ENCODE data around the gene SSX2IP. TPM values are rescaled to one million over a fixed set of nuclear protein-coding genes. Genes with fewer than 3 reads are reported as not detected.

The SSX2IP gene, protein sequence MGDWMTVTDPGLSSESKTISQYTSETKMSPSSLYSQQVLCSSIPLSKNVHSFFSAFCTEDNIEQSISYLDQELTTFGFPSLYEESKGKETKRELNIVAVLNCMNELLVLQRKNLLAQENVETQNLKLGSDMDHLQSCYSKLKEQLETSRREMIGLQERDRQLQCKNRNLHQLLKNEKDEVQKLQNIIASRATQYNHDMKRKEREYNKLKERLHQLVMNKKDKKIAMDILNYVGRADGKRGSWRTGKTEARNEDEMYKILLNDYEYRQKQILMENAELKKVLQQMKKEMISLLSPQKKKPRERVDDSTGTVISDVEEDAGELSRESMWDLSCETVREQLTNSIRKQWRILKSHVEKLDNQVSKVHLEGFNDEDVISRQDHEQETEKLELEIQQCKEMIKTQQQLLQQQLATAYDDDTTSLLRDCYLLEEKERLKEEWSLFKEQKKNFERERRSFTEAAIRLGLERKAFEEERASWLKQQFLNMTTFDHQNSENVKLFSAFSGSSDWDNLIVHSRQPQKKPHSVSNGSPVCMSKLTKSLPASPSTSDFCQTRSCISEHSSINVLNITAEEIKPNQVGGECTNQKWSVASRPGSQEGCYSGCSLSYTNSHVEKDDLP
- total RNA-seq (10 to 100 TPM in 3 of 7 donors, 1 to 10 TPM in 4; 8.0 to 14.2 (median 9.5) TPM), polyA plus RNA-seq (1 to 10 TPM; 2.8 to 4.1 (median 3.8) TPM)
- long read RNA-seq, donor 1 = 0 reads
- long read RNA-seq, donor 2 = 0 reads

DNA sequence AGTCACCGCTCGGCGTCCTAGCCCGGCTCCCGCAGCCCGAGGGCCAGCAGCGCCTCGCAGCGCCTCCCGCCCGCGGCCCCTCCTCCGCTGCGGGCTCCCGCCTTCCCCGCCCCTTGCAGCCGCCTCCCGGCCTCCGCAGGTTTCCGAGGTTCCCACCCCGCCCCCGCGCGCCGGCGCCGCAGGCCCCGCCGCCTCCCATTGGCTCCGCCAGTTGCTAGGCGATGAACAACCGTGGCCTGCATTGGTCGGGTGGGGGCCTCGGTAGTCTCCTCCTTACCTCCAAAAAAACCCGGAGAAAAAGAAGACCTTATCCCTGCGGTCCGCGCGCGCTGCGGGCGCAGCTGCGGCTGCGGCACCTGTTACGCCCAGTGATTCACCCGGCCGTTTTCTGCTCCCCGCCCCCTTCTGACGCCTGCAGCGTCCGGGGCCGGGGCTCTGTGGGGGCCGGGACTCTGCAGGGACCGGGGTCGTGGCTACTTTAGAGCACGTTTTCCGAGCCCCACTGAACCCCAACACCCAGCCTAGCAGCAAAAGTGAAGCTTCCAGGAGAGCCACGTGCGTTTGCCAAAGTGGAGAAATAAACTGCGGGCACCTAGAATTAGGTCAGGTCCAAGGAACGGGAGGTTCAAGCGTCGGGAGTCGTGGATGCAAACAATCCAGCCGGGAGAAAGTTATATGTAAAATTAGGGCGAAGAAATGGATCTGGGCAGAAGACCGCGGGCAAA, at the start of gene SSX2IP:
Gene SSX2IP (minus strand): TSS at position 65 of the 725 bp plus-strand sequence. CDS start 19,242 bp downstream, outside the sequence.
- H3K4me1 ChIP-seq = peaks cover 11 to 63% (median 34%) of the 10 kb centered on the region in 6 donors
- intact Hi-C loops (cut with DNase I; ENCODE audit: low total_unique reads) = no loop called here
- TF ChIP-seq POLR2A (IDR thresholded peaks at IDR 0.05) (peak in 1 of 3 donors; percentile 33), POLR2AphosphoS5 (IDR thresholded peaks at IDR 0.05) (peak; percentile 75 to 89 (median 85))
- TF ChIP-seq, protein P1, sequence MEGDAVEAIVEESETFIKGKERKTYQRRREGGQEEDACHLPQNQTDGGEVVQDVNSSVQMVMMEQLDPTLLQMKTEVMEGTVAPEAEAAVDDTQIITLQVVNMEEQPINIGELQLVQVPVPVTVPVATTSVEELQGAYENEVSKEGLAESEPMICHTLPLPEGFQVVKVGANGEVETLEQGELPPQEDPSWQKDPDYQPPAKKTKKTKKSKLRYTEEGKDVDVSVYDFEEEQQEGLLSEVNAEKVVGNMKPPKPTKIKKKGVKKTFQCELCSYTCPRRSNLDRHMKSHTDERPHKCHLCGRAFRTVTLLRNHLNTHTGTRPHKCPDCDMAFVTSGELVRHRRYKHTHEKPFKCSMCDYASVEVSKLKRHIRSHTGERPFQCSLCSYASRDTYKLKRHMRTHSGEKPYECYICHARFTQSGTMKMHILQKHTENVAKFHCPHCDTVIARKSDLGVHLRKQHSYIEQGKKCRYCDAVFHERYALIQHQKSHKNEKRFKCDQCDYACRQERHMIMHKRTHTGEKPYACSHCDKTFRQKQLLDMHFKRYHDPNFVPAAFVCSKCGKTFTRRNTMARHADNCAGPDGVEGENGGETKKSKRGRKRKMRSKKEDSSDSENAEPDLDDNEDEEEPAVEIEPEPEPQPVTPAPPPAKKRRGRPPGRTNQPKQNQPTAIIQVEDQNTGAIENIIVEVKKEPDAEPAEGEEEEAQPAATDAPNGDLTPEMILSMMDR (IDR thresholded peaks at IDR 0.05 in 8 of 11, conservative IDR thresholded peaks at IDR 0.05 in 3 of 11) = no peak
- H3K4me3 ChIP-seq = peak within 1 kb of the TSS; percentile 79 to 95 (median 88)
- H3K36me3 ChIP-seq = no peaks in the 10 kb centered on the region
- peak; percentile 98 for DNase-seq
- WGBS, 5 donors = 0 to 1% (median 1%) methylated on average over 34 to 68 of the region's 68 CpGs
- H3K27me3 ChIP-seq (replicated peaks in 1 of 7) = no peaks in the 10 kb centered on the region
- H3K27ac ChIP-seq = peak within 1 kb of the TSS; percentile 78 to 93 (median 88)
- no peaks in the 10 kb centered on the region for H3K9me3 ChIP-seq

DNA sequence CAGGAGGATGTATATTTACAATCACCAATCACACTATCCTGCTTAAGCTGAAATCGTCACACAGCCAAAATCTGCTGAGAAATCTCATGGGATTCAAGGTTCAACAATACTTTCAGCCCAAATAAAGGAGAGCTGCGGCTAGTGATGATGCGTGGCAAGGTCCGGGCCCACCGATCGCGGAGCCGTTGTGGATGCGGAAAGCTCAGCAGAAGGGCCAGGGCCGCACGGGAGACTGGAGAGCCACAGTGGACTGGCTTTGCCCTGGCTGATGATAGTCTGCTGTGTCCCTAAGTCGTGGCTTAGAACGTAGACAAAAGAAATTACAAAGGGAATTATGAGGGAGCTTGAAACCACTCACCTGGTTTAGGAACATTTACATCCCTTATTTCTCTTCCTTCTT, 48.0 kb upstream of the SSX2IP start:
- no peak for DNase-seq
- TF ChIP-seq POLR2A (IDR thresholded peaks at IDR 0.05) (no peak), POLR2AphosphoS5 (IDR thresholded peaks at IDR 0.05) (no peak)
- TF ChIP-seq, protein P1 (IDR thresholded peaks at IDR 0.05 in 8 of 11, conservative IDR thresholded peaks at IDR 0.05 in 3 of 11) = no peak
- Histone ChIP-seq H3K27ac (no peak overlapping the region), H3K36me3 (no peaks in the 10 kb centered on the region), H3K27me3 (replicated peaks in 1 of 7) (peaks cover 0 to 11% (median 0%) of the 10 kb centered on the region in 7 donors), H3K4me1 (no peaks in the 10 kb centered on the region), H3K9me3 (no peaks in the 10 kb centered on the region), H3K4me3 (no peak overlapping the region)
- intact Hi-C loops (cut with DNase I; ENCODE audit: low total_unique reads) = no loop called here
- whole genome bisulfite sequencing, 5 donors = 92 to 97% (median 95%) methylated on average over 13 of the region's 13 CpGs

DNA sequence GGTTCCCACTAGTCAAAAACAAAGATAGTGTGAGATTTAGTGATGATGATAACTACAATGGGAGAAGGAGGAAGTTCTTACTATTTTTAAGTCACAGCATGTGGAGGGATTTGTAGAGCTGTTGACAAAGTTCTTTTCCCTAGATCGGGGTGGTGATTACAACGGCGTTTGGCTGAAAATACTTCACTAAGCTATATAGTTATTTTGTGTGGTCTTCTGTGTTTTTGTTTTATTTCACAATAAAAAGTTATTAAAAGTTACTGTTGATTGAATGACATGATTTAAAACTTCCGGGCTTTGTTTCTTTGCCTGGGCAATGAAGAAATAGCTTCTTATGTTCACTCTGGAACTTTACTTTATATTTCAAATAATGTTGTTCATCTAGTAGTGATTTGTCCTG, 47.3 kb upstream of the SSX2IP start:
- Histone ChIP-seq H3K4me3 (no peak overlapping the region), H3K27ac (no peak overlapping the region), H3K36me3 (no peaks in the 10 kb centered on the region), H3K27me3 (replicated peaks in 1 of 7) (peaks cover 0 to 15% (median 0%) of the 10 kb centered on the region in 7 donors), H3K9me3 (no peaks in the 10 kb centered on the region), H3K4me1 (no peaks in the 10 kb centered on the region)
- no peak for DNase-seq
- 67 to 84% (median 77%) methylated on average over 4 of the region's 4 CpGs for WGBS, 5 donors
- intact Hi-C loops (cut with DNase I; ENCODE audit: low total_unique reads) = no loop called here
- TF ChIP-seq, protein P1 (IDR thresholded peaks at IDR 0.05 in 8 of 11, conservative IDR thresholded peaks at IDR 0.05 in 3 of 11) = no peak
- TF ChIP-seq POLR2A (IDR thresholded peaks at IDR 0.05) (no peak), POLR2AphosphoS5 (IDR thresholded peaks at IDR 0.05) (no peak)
